GM12864 (cell line): ENCODE results near the gene TSPYL4.

Source experiments
- DNase-seq: peaks from one replicate; pipeline ENCODE4 v3.0.0-alpha.2; 2011; ENCODE audit warnings: low read depth
- H3K4me3 ChIP-seq: 2 replicates; pipeline ENCODE4 v1.5.1; 2011; ENCODE audit warnings: mild to moderate bottlenecking, low read depth, low read length, control low read depth
- TF ChIP-seq, protein P1 (sequence below): IDR thresholded peaks from 2 replicates; pipeline ENCODE4 v1.5.1; 2011; ENCODE audit warnings: low read depth, mild to moderate bottlenecking, moderate library complexity, low read length, control low read depth, inconsistent platforms; ENCODE audit errors: missing control alignments

The TSPYL4 gene

DNA sequence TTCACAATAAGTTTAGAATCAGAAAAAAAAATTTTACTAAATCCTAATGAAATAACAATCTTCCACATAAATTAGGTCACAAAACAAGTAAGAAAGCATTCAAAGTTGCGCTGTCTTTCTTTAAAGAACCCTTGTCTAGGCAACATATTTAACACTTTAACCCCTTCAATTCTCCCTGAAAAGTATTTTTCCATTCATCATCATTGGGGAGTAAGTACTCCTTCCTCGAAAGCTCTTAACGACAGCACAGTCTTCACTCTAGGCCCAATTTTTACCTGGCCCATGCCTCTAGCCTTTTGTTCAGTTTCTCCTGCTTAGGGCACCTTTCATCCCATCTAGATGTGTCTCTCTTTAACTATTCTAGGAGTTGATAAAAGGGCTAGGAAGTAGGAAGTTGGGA lies 23.2 kb upstream of the TSPYL4 start:
- TF ChIP-seq, protein P1, sequence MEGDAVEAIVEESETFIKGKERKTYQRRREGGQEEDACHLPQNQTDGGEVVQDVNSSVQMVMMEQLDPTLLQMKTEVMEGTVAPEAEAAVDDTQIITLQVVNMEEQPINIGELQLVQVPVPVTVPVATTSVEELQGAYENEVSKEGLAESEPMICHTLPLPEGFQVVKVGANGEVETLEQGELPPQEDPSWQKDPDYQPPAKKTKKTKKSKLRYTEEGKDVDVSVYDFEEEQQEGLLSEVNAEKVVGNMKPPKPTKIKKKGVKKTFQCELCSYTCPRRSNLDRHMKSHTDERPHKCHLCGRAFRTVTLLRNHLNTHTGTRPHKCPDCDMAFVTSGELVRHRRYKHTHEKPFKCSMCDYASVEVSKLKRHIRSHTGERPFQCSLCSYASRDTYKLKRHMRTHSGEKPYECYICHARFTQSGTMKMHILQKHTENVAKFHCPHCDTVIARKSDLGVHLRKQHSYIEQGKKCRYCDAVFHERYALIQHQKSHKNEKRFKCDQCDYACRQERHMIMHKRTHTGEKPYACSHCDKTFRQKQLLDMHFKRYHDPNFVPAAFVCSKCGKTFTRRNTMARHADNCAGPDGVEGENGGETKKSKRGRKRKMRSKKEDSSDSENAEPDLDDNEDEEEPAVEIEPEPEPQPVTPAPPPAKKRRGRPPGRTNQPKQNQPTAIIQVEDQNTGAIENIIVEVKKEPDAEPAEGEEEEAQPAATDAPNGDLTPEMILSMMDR = no peak
- no peak for DNase-seq
- H3K4me3 ChIP-seq = peak overlapping the region; percentile 90

DNA sequence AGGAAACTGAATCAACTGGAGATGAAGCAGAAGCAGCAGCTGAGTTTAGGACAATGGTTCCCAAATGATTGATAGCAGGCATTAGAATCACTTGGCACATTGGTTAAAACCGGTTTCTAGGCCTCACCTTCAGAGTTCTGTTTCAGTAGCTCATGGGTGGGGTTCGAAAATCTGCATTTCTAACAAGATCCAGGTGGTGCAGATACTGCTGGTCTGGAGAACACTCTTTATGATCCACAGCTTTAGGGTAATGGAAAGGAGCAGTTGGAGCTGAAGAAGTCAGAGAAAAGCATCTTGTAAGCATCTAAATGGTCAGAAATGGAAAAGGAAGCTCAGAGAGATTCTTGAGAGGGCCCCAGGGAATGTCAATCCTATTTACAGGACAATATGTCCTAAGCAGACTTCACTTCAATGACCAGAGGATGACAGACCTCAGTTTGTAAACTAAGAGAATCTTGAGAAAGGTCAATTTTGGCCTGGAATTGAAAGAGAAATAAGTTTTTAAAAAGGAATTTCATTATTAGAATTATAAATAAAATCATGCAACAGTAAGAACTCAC lies 17.4 kb upstream of the TSPYL4 start:
- DNase-seq = no peak
- no peak overlapping the region for H3K4me3 ChIP-seq
- TF ChIP-seq, protein P1 = no peak

DNA sequence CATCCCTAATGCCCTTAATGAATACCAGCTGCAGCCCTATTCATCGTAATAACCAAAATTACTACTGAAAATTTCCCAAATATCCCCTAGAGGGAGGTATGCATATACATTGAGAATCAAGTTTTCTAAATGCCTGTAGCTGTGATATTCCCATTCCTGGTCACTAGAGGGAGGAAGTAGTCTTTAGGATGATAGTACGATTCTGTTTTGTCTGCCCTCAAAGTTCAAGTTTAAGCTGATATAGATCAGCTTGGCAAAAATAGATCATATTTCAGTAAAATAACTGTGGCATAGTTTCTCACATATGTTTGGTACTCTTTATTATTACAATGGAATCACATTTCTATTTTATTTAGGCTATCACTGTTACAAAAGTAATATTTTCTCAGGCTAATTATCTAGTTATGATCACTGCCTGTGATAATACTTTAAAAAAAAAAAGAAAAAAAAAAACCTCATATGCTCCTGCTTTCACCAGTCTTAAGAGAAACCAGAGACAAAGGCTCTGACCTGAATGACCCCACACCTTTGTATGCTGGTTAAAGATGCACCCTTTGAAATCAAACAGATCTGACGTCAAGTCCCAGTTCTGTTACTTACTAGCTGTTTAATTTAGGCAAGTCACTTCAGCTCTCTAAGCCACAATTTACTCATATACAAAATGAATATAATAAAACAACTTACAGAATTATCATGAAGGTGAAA lies 14.9 kb upstream of the TSPYL4 start:
- no peak overlapping the region for H3K4me3 ChIP-seq
- TF ChIP-seq, protein P1 = peak; percentile 63
- DNase-seq = peak; percentile 42

DNA sequence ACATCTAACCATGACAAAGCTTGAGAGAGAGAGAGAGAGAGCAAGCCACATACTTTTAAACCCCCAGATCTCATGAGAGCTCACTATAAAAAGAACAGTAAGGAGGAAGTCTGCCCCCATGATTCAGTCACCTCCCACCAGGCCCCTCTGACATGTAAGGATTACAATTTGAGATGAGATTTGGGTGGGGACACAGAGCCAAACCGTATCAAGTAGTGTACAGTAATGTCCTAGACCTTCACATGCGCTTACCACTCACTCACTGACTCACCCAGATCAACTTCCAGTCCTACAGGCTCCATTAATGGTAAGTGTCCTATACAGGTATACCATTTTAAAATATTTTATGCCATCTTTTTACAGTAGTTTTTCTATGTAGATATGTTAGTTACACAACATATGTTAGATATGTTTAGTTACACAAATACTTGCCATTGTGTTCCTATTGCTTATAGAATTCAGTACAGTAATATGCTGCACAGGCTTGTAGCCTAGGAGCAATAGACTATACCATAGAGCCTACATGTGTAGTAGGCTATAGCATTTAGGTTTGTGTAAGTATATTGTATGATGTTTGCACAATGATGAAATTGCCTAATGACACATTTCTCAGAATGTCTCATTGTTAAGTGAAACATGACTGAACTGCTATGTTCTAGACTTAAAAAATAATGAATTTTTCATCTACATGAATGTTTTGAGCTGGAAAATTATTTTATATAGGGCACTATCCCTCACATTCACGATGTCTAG lies 14.1 kb upstream of the TSPYL4 start:
- TF ChIP-seq, protein P1 = no peak
- H3K4me3 ChIP-seq = no peak overlapping the region
- DNase-seq = no peak

DNA sequence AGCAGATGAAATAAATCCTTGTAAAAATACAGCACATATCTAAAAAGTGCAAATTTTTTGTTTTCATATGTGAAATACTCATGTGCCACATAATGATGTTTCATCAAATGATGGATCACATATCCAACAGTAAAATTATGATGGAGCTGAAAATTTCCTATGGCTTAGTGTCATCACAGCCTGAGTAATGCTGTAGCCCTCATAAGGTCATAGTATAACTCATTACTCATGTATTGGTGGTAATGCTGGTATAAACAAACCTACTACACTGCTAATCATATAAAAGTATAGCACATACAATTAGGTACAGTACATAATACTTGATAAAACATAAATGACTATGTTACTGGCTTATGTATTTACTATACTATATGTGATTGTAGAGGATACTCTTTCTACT lies 12.9 kb upstream of the TSPYL4 start:
- no peak overlapping the region for H3K4me3 ChIP-seq
- DNase-seq = no peak
- TF ChIP-seq, protein P1 = no peak

DNA sequence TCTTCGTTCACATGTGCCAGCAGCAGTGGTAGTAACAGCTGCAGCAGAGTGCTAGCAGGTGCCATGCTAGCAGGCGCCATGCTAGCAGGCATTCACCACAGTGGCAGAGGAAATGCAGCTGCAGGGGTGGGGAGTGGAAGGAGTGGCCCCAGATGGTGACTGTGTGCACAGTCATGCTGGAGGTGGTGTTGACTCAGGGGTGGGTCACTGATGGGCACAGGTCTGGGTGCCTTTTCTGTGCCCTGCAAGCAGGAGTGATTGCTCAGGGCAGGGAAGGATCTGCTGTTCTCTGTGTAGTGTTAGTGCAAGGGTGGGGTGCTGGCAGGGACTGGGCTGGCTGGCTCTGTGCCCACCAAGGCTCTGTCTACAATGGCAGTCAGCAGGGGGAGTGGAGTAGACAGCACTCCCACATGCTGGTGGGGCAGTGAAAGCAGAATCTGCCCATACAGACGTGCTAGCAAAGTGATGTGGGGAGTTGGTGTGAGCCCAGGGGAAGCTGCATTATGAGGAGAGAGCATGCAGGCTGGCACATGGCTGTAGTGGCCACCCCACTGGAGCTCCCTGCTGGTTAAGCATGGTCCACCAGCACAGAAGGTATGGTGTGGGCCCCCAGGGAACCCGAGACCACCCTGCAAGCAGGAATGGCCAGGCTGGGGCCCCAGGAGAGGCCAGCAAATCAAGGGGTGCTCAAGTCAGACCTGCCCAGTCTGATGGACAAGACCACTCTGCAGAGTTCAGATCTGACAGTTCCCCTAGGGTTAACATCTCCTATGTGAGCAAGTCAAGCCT lies 11.4 kb upstream of the TSPYL4 start:
- DNase-seq = no peak
- TF ChIP-seq, protein P1 = no peak
- H3K4me3 ChIP-seq = no peak overlapping the region
